NCI-H187 treated with DMSO at 0.1 percent for 48 hours (cell line): ENCODE results near the gene CDCA5.

ENCODE experiments used
- DNase-seq: peaks from one replicate; lab custom pipeline; 2025; lab: John Stamatoyannopoulos, UW

CDCA5 gene

DNA sequence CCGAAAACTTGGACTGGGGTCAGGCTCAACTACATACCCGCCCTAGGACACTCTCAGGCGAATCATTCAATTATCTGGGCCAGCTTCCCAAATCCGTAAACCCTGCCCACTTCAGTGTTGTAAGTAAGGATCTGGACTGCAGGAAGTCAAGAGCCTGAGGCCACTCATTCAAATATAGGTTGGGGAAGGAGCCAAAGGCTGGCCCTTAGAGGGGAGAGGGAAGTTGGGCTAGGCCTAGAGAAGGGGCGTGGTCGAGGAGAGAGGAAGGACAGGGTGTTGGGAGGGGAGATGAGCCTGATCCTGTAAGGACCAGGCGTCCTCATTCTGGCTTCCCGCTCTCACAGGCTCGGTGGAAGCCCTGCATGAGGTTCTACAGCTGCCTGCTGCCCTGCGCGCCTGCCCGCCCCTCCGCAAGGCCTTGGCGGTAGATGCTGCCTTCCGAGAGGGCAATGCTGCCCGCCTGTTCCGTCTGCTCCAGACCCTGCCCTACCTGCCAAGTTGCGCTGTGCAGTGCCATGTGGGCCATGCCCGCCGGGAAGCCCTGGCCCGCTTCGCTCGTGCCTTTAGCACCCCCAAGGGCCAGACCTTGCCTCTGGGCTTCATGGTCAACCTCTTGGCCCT is 39.8 kb downstream of the CDCA5 start:
- DNase-seq: no peak

- DNase-seq: no peak
Observed at GRCh38 chr11:65042891-65043290, 40.9 kb downstream of the CDCA5 start.

- peak; percentile 92 for DNase-seq
Observed at GRCh38 chr11:65040847-65041622, 42.8 kb downstream of the CDCA5 start, which contains the start of gene SAC3D1. SAC3D1 (plus strand) TSS chr11:65041210; CDS start chr11:65041293, 83 bp downstream.

DNA sequence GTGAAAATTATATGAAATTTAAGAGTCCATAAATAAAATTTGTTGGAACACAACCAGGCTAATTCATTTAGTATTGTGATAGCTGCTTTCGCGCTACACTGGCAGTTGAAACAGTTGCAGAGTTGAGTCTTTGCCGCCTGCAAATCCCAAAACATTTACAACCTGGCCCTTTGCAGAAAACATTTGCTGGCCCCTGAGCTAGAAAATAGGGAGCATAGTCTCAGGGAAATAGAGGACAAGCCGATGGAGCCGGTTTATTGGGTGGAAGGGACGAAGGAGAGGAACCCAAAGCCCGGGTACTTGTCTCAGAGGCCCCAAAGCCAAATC is 43.4 kb downstream of the CDCA5 start:
- DNase-seq: no peak

DNA sequence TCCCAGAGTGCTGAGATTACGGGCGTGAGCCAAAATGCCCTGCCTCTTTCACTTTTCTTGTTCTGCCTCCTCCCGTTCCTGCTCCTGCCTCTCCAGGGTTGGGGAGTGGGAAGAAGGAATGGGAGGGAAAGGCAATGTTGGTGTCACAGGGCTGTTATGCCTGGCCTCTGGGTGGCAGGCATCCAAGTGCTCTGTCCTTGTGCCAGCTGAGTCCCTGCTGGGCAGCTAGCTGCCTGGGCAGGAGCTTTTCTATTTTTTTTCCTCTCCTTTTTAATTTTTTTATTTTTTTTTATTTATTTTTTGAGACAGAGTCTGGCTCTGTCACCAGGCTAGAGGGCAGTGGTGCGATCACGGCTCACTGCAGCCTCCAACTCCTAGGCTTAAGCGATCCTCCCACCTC is 46.9 kb downstream of the CDCA5 start:
- DNase-seq: no peak

DNA sequence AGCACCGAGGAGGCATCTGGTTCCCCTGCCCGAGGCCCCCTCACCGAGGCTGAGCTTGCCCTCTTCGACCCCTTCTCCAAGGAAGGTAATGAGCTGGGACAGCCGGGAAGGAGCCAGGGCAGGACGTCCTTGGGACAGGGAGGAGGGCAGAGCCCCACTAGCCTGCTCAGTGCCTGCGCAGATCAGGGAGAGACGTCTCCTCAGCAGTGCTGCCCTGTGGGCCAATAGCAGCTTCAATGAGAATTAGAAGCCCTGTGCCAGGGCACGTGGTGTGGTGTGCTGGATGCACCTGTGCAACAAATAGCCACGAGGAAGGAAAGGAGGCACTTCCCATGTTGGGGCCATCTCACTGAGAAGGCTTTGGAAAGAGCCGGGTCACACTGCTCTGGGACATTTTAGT is 48.3 kb downstream of the CDCA5 start:
- no peak for DNase-seq

GRCh38 chr11:65034423-65034822 is 49.4 kb downstream of the CDCA5 start:
- DNase-seq: no peak

DNA sequence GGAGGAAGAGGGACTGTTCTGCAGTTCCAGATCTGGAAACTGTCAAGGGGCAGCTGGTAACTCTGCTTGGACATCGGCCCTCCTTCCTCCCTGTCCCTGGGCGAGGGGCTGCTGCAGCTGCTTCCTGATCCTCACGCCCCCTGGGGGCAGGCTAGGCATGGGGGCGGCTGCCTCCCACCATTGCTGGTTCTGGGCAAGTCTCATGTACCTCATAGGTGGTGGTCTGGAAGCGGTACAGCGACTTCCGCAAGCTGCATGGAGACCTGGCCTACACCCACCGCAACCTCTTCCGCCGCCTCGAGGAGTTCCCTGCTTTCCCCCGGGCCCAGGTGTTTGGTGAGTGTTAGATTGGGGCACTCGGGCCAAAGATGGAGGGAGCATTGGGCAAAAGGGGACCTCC is 51.6 kb downstream of the CDCA5 start:
- DNase-seq: no peak
